Kasumi-1 (cell line): Measurements from ENCODE around the gene SLAMF7.
"Not testable (repeated sequence)": the region's sequence is repeated elsewhere in the genome, so short reads cannot be mapped to it uniquely, and the experiment has no call there.

Experiments
- DNase-seq, 2 experiments: peaks; one replicate each; lab custom pipeline; 2025; lab: John Stamatoyannopoulos, UW

SLAMF7 gene, protein sequence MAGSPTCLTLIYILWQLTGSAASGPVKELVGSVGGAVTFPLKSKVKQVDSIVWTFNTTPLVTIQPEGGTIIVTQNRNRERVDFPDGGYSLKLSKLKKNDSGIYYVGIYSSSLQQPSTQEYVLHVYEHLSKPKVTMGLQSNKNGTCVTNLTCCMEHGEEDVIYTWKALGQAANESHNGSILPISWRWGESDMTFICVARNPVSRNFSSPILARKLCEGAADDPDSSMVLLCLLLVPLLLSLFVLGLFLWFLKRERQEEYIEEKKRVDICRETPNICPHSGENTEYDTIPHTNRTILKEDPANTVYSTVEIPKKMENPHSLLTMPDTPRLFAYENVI

GRCh38 chr1:160739098-160739511 is at the start of gene SLAMF7:
Gene SLAMF7, plus strand, starts transcription at chr1:160739247. Its CDS starts 55 bp downstream, at chr1:160739302.
- peak; percentile 56 to 57 for DNase-seq

GRCh38 chr1:160692390-160692789 is 46.7 kb upstream of the SLAMF7 start:
- peak; percentile 50 to 54 for DNase-seq

DNA sequence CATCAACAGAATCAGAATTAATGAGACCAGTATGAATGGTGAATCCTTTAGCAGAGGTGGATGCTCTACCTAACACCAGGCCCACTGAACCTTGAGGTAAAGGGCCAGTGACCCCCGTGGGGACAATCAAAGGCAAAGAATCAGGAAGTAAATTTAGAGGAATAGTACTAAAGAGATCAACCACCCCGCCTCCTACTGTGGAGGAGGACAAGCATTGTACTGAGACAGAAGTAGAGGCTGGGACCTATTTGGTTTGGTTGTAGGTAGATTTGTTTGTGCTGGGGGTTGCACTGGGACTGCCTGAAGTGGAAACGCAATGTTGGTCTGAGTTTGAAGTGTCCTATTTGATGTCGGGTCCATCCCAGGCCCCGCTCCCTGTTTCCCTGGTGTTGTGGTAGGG is 36.9 kb upstream of the SLAMF7 start:
- no peak for DNase-seq

GRCh38 chr1:160704250-160704649 is 34.8 kb upstream of the SLAMF7 start:
- DNase-seq = peak; percentile 54 to 68

DNA sequence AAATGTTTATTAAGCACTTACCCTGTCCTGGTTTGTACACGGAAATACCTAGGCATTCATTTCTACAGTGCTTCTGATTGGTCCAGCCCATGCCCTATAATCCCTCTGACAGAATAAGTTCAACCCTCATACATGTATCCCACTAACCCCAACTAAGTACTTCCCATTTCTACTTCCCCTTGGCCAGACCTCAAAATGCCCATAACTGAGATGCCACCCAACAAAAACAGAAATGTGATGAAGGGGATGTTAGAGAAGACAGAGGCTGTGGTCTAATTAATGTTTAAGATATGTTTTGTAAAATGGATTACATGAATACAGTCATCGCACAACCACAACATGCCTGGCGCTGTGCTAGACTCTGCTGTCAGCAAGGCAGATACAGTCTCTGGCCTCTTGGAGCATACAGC is 33.8 kb upstream of the SLAMF7 start:
- DNase-seq = peak; percentile 64 to 79

- no peak for DNase-seq
Observed at GRCh38 chr1:160705742-160706141, 33.3 kb upstream of the SLAMF7 start.

DNA sequence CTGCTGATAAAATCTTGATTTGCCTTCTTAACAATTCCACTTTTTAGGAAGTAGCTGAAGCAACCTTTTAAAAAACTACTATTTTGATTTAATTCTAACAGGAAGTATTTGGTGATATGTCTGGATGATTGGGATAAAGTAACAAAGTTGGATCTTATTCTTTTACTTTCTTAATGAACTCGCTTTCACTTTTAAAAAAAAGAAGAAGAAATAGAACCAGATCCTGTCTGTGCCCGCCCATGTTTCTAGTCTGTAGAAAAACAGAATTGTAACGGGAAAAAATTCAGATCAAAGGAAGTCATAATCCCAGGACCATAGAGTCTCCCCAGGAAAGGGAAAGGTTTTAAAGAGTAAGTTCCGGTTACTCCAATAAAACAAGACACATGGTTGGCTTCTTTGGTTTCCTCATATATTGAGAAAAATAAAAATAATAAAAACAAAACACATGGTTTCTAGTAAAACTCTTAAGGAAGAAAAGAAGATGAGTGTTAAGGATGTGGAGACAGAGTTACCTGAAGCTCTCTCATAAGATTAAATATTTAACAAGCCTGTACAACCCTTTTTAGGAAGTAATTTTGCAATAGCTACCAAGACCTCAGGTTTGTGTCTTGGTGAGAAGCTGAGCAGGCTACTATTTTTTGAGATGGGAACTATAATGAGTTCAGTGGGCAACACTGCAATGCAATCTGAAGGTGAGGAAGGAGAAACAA is 32.4 kb upstream of the SLAMF7 start:
- DNase-seq = no peak

DNA sequence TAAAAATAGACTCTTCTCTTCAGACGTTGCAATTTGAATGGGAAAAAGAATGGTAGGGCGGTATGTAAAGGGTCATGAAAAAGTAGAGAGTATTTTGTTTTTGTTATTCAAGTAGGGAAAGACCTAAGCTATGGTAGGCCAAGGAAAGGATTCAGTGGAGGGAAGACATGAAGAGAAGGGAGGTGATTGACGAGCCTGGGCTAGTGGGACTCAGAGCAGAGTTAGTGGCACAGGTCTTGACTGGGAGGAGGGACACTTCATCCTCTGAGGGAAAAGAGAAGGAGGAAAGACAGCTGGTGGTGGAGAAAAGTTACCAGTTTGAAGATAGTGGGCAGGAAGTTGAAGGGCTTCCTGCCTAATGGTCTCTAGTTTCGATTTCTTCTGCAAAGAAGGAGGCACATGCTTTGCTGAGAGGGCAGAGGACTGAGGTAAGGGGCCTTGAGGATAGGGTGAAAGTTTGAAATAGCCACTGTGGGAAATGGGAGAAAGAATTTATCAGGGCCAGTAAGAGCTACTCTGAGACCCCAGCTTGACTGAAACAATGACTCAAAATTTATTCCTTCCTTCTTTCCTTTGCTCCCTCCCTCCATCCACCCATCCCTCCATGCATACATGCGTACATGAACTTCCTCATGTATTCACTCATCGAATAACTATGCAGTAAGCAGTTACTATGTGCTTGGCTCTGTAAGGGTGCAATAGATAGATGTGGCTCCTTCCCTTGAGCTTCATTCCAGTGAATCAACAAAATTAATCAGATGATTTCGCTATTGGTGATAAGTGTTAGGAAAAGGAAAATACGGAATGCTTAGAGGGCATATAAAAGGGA is 31.6 kb upstream of the SLAMF7 start:
- peak; percentile 37 to 46 for DNase-seq

DNA sequence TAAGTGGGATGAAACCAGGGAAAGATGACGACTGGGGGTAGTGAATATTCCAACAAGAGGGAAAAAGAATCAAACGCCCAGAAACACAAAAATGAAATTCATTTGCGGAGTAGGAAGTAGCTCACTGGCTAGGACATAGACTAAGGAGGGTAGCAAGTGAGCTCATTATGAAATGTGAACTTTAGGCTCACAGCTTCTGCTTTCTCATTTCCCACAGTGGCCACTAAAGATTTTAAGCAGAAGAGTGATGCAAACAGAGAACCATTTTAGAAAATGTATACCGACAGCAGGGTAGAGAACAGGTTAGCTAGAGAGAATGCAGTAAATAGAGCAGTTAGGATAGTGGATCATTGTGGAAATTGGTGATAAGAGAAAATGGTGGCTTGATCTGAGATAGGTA is 30.9 kb upstream of the SLAMF7 start:
- DNase-seq = peak; percentile 55 to 64

GRCh38 chr1:160708801-160709200 is 30.2 kb upstream of the SLAMF7 start:
- no peak for DNase-seq

DNA sequence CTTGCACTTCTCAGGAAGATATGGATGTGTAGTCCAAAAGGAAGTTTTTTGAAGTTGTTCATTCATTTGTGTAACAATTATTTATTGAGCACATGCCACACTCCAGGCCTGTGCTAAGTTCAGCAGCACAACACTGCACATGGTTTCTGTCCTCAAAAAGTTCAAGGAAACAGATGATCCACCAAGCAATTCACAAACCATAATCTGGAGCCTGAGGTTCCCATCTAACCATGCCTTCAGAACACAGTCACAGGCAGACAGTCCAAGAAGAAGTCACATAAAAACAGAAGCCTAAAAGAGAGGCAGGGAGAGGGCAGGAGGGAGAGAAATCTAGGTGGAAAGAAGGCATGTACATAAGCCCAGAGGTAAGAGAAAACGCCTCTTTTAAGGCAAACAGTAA is 29.3 kb upstream of the SLAMF7 start:
- DNase-seq = no peak

DNA sequence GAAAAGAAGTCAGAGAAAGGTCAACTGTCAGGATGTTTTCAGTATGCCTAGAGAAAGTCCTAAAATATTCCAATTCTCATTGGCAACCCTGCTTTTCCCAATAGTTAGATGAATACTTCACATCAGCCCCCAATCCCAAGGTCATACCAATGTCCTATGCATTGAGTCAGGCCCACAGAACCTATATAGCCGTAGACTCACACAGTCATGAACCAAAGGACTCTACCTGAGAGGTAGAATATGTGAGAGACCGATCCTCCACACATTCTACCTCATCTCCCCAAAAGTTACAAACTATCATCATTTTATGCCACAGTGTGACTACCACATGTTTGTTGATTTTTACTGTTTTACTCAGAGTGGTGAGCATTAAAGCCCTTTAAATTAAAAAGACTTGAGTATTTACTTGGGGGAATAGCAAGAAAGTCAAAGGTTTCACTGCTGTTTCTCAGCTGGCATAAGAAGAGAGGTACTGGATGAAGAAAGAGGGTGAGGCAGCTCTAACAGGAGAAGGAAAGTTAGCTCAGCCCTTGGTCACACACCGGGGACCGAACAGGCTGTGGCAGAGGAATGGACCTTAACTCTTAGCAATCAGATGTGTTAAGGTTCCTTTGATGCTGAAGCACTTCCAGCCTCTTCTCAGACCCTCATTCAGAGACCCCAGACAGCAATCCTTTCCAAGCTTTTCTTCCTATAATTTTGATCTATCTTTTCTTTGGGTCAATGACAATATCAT is 28.4 kb upstream of the SLAMF7 start:
- no peak for DNase-seq

DNA sequence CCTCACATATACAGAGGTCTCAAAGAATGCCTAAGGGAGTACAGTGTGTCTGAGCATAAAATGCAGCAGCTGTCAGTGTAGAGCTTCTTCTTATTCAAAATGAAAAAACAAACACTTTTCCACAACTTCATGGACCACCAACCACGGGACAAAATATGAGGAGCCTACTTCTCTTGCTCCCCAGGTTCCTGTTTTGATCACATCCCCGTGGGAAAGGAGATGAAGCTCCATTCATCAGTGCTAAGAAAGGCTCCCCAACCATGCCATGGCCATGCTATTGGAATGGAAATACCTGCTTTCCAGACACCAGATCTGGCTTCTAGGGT is 27.8 kb upstream of the SLAMF7 start:
- DNase-seq = no peak

- DNase-seq = peak; percentile 54 to 64
Observed at GRCh38 chr1:160711602-160712311, 27.3 kb upstream of the SLAMF7 start, which contains the start of gene CD48. Gene CD48, minus strand, starts transcription at chr1:160711822. Its CDS starts 59 bp downstream, at chr1:160711763.

- DNase-seq = peak in 1 of 2 experiments; percentile 8
Observed at GRCh38 chr1:160712525-160713080, 26.4 kb upstream of the SLAMF7 start.

DNA sequence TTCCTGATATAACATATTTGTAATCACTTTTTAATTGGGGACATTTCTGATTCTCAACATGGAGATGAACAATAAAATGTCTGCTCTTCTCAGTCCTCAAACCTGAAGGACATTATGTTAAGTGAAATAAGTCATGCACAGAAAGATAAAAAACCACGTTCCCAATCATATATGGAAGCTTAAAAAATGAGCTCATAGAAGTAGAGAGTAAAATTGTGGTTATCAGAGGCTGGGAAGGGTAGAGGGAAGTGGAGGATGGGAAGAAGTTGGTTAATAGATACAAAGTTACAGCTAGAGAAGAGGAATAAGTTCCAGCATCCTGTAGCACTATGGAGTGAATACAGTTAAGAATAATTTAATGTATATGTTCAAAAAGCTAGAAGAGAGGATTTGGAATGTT is 25.9 kb upstream of the SLAMF7 start:
- peak in 1 of 2 experiments; percentile 2 for DNase-seq

DNA sequence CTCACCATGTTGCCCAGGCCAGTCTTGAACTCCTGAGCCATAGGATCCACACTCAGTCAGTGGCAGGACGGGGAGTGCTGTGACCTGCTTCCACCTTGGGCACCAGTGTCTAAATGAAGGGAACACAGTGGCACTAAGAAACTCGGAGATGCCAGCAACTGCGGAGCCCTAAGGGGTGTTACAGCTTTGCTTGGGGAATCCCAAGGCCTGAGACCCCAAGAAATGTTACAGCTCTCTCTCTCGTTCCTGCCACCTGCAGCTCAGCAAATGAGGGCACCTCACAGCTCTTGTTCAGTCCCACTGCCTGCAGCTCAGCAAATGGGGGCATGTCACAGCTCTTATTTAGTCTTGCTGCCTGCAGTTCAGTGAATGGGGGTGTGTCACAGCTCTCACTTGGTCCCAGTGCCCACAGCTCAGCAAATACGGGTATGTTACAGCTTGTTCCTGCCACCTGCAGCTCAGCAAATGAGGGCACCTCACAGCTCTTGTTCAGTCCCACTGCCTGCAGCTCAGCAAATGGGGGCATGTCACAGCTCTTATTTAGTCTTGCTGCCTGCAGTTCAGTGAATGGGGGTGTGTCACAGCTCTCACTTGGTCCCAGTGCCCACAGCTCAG is 24.9 kb upstream of the SLAMF7 start:
- not testable (repeated sequence) for DNase-seq

DNA sequence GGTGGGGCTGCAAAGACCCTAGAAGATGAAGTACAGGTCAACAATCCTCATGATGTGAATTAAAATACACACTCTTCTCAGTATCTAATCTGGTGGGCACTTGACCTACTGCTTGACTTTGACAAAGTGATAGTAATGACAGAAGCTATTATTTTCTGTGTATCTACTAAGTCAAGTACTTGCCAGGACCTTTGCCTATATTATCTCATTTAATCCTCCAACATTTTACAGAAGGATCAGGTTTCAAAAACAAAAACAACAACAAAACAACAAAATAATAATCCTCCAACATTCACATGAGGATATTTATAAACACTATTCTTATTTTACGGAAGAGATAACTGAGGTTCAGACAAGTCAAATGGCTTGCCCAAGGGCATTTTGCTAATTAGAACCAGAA is 23.0 kb upstream of the SLAMF7 start:
- no peak for DNase-seq

DNA sequence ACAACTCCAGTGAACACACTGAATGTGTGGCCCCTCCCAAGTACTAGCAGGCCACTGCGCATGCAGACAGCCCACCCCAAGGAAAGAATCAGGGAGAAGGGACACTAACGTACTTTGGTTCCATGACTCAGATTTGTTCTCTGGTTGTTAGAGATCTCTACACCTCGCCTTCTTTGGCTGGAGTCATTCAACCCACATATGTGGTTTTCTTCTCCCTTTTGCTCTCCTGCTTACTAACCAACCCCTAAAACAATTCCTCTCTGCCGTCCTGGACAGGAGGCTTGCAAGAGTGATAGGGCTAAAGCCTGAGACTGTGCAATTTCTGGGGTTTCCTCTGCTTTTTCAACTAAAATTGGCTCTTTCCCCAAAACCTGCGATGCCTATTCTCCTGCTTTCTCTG is 21.7 kb upstream of the SLAMF7 start:
- no peak for DNase-seq

- DNase-seq = no peak
Observed at GRCh38 chr1:160718210-160718609, 20.8 kb upstream of the SLAMF7 start.
